ENCODE measurements around the gene DGKQ.

DGKQ gene

DNA sequence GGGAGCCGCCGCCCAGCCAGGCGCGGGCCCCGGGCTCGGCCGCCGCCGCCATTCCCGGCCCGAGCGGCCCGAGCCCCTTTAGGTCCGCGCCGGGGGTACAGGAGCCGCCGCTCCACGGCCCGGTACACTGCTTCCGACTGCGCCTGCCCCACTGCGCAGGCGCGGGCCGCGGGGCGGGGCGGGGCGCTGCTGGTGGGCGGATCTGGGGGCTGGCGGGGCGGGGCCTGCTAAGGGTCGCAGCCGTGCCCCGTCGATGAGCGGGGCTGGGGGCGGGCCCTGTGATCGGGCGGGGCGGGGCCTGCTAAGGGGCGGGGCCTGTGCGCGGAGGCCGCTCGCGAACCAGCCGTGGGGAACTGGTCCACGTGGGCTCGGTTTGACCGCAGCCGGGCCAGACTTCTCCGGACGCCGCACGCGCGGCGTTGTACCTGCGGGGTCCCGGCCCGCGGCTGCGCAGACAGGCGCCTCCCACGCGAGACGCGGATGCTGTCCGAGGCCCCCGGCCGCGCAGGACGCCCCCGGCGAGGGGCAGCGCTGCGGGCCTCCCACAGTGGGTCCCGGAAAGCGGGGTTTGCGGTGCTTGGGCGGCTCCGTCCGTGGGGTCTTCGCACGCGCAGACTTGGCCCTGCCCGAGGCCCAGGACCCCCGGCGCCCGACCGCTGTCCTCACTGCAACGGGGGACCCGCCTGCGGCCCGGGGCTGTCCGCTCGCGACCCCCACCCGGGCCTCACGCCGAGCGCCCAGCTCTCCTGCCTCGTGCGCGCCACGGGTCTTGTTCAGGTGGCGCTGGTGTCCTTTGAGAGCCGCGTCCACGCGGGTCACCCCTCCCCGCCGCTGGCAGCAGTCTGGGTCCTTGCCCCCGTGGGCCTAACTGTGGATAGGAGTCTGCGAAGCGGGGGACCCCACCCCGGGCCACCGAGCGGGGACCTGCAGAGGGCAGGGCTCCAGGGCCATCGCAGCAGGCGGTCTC is at the start of gene DGKQ:
Gene DGKQ (minus strand): TSS at position 139 of the 967 bp plus-strand sequence. CDS start 87 bp downstream, at position 52.
- DNase-seq (ENCODE audit: low read depth in 2 of 2), result peak; percentile 48 to 65

DNA sequence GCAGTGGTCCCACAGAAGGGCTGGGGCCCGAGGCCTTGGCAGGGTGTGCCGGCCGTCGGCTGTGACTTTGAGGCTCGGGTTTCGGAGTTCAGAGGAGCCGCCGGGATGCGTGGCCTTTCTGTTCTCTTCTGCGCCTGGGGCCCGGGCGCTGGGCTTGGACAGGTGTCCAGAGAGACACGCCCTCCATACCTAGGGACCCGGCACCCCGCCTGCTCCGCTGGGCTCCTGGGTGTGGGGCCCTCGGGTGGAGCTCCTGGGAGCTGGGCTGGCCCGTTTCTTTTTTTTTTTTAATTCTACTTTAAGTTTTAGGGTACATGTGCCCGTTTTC is 49.3 kb upstream of the DGKQ start:
- no peak for DNase-seq (ENCODE audit: low read depth in 2 of 2)

GRCh38 chr4:1022051-1022738 is 48.8 kb upstream of the DGKQ start:
- no peak for DNase-seq (ENCODE audit: low read depth in 2 of 2)

DNA sequence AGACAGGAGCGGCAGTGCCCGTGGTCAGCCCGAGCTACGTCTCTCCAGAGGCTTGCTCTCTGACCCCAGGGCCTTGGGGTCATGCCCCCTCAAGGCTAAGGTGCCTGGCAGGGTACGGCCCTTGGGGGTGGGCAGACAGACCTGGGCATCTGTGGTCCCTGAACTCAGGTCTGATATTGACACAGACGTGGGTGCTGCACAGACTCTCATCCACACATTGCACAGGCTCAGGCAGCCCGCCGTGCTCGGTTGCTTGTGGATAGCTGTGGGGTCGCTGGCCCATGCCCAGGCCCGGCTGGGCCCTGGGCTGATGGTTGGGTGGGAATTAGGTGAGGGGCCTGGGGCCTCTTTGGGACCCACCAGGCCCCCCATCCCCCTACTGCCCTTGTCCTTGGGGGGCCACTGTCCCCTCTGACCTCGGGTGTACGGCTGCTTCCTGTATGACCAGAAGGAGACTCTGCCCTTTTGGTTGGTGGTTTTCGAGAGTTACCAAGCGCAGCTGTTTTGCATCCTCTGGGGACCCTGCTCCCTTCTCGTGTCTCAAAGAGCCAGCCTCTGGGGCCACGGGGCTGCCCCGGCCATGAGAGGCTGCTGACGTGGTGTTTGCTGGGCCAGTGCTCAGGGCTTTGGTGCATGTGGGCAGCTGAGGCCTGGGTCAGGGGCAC is 48.1 kb upstream of the DGKQ start:
- no peak for DNase-seq (ENCODE audit: low read depth in 2 of 2)

GRCh38 chr4:1019729-1020470 is 46.5 kb upstream of the DGKQ start:
- no peak for DNase-seq (ENCODE audit: low read depth in 2 of 2)

DNA sequence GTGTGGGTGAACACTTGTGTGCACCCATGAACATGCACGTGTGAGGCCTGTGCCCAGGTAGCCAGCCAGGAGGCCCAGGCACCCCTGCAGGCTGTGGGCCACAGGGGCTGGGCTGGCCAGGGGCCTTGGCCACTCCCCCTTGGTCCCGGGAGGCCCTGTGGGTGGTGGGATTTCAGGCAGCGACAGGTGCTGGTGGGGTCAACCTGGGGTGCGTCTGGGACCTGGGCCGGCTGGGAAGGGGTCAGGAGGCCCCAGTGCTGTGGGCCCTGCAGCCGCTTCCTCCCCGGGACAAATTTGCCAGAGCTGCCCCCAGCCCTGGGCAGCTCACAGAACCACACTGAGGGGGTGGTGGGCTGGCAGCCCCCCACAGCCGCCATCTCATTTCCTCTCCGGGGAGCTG is 46.0 kb upstream of the DGKQ start:
- no peak for DNase-seq (ENCODE audit: low read depth in 2 of 2)

DNA sequence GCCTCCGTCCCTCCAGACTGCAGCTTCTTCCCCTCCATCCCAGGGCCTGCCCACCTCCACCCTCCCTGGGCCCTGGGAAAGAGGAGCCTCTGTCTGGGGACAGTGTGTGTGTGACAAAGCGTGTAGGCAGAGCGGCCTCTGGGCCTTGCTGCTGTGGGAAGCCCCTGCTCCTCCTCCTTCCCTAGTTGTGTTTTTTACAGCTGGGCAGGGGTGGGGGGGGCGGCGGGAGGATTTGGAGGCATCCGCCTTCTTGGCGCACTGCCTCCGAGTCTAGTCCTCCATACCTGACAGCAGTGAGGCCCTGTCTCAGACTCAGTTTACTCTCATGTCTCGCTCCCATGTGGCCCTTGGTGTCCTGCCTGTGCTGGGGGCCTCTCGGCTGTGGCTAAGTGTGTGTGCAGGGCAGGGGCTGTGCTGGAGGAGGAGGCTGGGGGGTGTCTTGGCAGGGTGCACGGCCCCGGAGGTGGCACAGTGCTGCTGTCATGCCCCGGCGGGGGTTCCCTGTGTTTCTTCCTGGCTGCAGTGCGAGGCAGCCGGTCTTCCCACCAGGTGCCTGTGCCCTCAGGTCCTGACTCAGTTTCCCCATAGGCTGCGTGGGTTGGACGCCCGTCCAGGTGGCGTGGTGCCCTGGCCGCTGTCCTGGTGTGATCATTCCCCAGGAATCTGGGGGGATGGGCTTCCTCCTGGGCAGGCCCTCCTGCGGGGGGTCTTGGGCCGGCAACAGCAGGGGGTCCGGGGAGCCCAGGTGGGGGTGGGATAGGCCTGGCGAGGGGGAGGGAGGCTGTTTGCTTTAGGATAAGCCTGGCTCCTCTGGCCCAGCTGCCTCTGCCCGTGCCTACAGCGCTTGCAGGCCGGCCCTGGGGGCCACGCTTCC is 45.0 kb upstream of the DGKQ start:
- DNase-seq (ENCODE audit: low read depth in 2 of 2), result no peak

- no peak for DNase-seq (ENCODE audit: low read depth in 2 of 2)
These were observed 44.3 kb upstream of the DGKQ start for GRCh38 chr4:1017706-1018105.

GRCh38 chr4:1017211-1017610 is 43.8 kb upstream of the DGKQ start:
- no peak for DNase-seq (ENCODE audit: low read depth in 2 of 2)

- DNase-seq (ENCODE audit: low read depth in 2 of 2), result no peak
These were observed 42.4 kb upstream of the DGKQ start for GRCh38 chr4:1015746-1016145.

DNA sequence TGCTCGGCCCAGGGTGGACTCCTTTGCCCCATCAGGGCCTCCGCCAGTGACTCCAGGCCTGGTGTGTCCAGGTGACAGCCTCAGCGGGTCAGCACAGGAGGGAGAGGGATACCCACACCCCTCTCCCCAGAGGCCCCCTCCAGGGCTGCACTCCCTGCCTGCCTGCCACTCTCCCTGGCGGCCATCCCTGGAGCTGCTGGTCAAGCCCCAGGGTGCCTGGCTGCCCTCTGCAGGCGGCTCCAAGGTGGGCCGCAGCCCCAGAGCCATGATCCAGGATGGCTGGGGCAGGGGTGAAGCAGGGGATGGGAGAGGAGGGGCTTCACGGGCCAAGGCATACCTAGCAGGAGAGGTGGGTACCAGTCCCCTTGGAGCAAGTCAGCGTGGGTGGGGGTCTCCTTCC is 41.8 kb upstream of the DGKQ start:
- DNase-seq (ENCODE audit: low read depth in 2 of 2), result no peak

DNA sequence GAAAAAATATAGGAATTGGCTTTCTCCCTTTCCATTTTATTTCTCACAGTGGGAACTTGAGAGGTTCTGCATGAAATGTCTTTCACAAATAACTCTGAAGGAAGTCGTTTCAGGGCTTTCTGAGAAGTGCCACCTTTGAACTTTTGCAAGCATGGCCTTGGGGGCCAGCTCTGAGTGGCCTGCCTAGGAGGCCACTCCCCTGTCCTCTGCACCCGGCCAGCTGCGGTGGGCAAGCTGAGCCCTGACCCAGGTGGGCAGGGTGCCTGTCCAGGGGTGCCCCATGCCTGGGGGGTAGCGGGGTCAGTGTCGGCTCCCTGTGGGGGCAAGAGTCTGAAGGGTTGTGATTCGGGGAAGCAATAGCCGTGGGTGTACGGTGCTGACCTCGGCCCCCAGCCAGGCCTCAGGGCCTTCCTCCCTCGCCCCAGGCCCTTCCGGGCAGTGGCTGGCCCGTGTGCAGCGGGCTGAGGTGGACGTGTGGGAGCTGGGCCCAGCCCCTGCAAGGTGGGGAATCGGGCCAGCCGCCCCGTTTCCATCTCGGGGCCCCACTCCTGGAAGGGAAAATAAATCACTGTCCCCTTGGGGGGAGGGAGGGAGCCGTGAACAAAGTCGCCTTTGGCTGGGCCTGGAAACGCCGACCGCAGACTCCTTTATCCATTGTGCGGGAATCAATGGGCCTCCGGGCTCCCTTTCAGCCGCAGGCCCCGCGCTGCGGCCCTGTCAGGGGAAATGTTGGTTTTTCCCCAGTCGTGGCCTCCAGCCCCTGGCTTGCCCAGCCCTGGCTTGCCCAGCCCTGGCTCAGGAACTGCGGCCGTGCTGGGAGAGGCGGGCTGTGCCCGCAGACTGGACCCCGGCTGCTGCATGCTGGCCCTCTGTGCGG is 41.2 kb upstream of the DGKQ start:
- DNase-seq (ENCODE audit: low read depth in 2 of 2), result no peak

DNA sequence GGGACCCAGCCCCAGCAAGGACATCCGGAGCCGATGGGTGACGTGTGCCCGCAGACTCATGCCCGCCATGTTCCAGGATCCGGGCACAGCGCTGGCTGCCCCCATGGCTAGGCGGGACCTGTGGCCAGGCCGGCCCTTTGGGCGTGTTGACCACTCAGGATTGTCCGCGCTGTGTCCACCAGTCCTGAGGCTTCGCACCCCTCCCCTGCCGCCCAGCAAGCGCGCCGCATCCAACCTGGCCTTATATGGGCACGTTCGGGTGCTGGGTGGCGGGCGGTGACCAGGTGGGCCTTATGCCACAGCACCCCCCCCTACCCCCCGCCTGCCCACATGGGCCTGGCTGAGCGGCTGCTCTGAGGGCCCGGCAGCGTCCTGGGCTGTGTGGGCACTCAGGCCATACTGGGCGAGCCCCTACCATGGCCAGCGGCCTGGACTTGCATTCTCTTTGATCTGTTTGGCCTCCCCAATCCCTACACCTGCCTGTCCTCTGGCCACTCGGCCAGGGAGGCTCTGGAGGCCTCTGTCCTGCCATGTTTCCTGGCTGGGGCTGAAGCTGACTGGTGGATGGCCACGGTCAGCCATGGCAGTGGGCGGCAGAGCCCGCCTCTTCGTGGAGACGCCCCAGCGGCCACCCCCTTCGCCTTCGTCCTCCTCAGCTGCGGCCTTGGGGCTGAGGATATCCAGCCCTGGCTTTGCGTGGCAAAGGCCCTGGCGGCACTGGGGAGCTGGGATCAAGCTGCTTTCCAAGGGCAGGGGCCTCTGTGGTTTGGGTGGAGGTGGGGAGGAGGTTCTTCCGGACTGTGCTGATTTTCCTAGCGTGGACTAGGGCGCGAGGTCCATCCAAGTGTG is 40.1 kb upstream of the DGKQ start:
- DNase-seq (ENCODE audit: low read depth in 2 of 2), result no peak

GRCh38 chr4:1012034-1012739 is 38.8 kb upstream of the DGKQ start:
- DNase-seq (ENCODE audit: low read depth in 2 of 2), result no peak

DNA sequence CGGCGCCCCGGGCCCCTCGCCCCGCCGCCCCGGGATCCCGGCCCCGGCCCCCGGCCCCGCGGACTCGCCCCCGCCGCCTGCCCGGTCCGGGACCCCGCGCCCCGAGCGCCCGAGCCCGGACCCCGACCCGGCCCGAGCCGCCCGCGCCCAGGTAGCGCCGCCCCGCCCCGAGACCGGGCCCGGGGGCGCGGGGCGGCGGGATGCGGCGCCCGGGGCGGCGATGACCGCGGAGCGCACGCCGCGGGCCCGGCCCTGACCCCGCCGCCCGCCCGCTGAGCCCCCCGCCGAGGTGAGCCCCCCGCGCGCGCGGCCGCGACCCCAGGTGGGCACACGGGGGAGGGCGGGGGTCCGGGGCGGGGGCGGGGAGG is 38.3 kb upstream of the DGKQ start:
- no peak for DNase-seq (ENCODE audit: low read depth in 2 of 2)

DNA sequence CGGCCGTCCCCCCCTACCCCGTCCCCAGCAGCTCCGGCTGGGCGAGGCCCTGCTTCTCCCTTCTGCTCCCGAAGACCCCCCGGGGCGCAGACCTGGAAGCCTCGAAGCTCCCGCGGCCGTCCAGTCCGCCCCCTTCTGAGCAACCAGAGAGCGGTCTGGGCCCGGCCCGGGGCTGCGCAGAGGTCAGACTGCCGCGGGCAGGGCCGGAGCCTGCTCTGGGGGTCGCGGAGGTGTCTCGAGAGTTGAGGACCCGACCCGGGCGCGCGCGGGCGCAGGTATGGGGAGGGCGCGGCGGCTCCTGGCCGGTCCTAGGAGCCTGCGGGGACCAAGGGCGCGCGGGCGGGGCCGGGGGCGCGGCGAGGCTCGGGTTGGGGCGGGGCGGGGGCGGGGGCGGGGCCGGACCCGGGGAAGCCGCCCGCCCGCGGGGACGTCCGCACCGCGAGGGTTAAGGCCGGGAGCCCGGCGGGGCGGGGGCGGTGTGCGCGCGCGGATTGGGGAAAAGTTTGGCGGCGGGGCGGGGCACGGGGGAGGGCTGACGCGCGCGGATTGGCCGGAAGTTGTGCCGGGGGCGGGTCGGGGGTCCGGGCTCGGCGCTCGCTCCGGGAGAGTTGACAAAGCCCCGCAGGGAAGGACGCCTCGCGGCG is 37.8 kb upstream of the DGKQ start, which contains the start of gene FGFRL1:
Gene FGFRL1 (plus strand): TSS at position 605 of the 644 bp plus-strand sequence. CDS start 860 bp downstream, outside the sequence.
- DNase-seq (ENCODE audit: low read depth in 2 of 2), result peak; percentile 70 to 72

- peak; percentile 30 to 34 for DNase-seq (ENCODE audit: low read depth in 2 of 2)
These were observed 37.1 kb upstream of the DGKQ start for GRCh38 chr4:1010395-1011021.

Data from fibroblast of skin of left biceps (primary cell).